Spleen (tissue), 7 donors: ENCODE measurements around the gene ROM1.

Experiments used
- POLR2AphosphoS5 ChIP-seq, 3 donors: sonication (generic); formaldehyde crosslinking; IDR thresholded peaks; one replicate each; pipeline ENCODE4 v1.5.1; 2017; ENCODE audit warnings: antibody characterized with exemption in 3 of 3
- TF ChIP-seq, protein P1 (sequence below), 11 experiments: fragments of 200-600 bp in 7 of 11; fragments of 450-650 bp in 4 of 11; sonication (generic) in 4 of 11; IDR thresholded peaks in 8 of 11; conservative IDR thresholded peaks in 3 of 11; 1 replicate in 7 of 11; 2 replicates in 4 of 11; pipeline versions ENCODE4 v1.4.0 to v1.8.0; 2016 to 2021; ENCODE audit warnings: antibody characterized with exemption in 11 of 11, inconsistent platforms in 4 of 11, mild to moderate bottlenecking in 1 of 11
- donor health status: DM: no; HTN: no; CAD: no; lungs with moderate emphysema.
- donor health status: DM: no; HTN: no; CAD: no.
- donor health status: DM: no; HTN: no; CAD: no.

DNA sequence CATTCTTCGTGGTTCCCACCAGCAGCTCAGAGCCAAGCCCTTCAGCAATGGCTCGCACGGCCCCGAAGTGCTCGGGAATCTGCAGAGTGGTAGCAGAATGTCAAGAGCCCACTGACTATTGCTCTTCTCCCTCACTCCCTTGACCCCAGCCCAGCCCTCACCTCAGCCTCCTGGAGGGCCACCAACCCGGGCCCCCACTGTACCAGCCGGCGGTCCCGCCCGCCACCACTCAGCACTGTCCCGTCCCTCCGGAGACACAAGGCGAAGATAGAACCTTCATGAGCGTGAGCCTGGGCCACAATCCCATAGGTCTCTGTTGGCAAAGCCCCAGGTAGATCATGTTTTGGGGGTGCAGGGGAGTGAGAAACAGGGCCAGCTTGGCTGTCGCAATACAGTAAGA lies 7.2 kb upstream of the ROM1 start:
- TF ChIP-seq, protein P1, sequence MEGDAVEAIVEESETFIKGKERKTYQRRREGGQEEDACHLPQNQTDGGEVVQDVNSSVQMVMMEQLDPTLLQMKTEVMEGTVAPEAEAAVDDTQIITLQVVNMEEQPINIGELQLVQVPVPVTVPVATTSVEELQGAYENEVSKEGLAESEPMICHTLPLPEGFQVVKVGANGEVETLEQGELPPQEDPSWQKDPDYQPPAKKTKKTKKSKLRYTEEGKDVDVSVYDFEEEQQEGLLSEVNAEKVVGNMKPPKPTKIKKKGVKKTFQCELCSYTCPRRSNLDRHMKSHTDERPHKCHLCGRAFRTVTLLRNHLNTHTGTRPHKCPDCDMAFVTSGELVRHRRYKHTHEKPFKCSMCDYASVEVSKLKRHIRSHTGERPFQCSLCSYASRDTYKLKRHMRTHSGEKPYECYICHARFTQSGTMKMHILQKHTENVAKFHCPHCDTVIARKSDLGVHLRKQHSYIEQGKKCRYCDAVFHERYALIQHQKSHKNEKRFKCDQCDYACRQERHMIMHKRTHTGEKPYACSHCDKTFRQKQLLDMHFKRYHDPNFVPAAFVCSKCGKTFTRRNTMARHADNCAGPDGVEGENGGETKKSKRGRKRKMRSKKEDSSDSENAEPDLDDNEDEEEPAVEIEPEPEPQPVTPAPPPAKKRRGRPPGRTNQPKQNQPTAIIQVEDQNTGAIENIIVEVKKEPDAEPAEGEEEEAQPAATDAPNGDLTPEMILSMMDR (IDR thresholded peaks at IDR 0.05 in 8 of 11, conservative IDR thresholded peaks at IDR 0.05 in 3 of 11): no peak
- no peak for TF ChIP-seq POLR2AphosphoS5 (IDR thresholded peaks at IDR 0.05)
